ENCODE results near the gene PPP6R2.

DNA sequence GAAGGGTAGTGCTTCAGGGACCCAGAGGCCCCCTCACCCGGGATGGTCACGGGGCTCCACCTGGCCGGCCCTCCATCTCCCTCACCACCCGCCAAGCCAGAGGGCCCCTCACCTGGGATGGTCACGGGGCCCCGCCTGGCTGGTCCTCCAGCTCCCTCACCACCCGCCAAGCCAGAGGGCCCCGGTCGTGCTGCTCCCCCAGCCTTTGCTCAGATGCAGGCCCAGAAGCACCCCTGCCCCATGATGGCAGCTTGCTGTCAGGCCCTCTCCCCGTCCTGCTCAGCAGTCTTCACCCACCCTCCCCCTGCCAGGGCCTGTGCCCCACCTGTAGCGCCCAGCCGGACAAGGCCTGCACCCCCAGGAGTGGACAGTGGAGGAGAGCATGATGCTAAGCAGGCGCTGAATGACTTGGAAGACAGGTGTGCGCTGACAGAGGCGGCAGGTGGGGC, 23.6 kb upstream of the PPP6R2 start:
- no peak for TF ChIP-seq EZH2 (IDR thresholded peaks at IDR 0.05; ENCODE audit: borderline replicate concordance, low read length)
- TF ChIP-seq, protein P1, sequence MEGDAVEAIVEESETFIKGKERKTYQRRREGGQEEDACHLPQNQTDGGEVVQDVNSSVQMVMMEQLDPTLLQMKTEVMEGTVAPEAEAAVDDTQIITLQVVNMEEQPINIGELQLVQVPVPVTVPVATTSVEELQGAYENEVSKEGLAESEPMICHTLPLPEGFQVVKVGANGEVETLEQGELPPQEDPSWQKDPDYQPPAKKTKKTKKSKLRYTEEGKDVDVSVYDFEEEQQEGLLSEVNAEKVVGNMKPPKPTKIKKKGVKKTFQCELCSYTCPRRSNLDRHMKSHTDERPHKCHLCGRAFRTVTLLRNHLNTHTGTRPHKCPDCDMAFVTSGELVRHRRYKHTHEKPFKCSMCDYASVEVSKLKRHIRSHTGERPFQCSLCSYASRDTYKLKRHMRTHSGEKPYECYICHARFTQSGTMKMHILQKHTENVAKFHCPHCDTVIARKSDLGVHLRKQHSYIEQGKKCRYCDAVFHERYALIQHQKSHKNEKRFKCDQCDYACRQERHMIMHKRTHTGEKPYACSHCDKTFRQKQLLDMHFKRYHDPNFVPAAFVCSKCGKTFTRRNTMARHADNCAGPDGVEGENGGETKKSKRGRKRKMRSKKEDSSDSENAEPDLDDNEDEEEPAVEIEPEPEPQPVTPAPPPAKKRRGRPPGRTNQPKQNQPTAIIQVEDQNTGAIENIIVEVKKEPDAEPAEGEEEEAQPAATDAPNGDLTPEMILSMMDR (IDR thresholded peaks at IDR 0.05; ENCODE audit: low read length): no peak

Data from OCI-LY1 (cell line).